ENCODE data around the gene RAN.

DNA sequence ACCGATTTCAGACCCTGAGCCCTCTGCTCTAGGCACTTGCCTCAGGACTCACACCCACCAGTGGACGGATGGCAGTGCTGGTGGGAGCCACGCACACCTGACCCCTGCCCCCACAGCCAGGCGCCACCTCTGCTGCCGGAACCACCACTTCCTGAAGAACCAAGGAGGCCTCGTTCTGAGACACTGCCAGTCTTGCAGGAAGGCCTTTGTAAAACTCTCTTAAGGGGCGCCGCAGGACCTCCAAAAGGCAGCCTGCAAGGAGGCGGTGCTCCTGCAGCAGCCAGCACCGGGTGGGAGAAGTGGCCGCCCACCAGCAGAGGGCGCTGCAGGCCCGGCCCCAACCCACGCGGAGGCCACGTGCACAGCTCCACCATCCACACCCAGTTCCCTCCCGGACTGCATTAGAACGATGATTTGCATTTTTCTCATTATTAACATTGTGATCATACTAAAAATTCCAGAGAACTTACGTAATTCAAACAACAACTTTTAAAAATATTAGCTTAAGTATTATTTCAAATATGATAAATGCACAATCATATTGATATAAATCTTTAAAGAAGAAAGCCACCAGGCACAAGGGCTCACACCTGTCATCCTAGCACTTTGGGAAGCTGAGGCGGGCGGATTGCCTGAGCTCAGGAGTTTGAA is 45.6 kb upstream of the RAN start:
- TF ChIP-seq, protein P1, sequence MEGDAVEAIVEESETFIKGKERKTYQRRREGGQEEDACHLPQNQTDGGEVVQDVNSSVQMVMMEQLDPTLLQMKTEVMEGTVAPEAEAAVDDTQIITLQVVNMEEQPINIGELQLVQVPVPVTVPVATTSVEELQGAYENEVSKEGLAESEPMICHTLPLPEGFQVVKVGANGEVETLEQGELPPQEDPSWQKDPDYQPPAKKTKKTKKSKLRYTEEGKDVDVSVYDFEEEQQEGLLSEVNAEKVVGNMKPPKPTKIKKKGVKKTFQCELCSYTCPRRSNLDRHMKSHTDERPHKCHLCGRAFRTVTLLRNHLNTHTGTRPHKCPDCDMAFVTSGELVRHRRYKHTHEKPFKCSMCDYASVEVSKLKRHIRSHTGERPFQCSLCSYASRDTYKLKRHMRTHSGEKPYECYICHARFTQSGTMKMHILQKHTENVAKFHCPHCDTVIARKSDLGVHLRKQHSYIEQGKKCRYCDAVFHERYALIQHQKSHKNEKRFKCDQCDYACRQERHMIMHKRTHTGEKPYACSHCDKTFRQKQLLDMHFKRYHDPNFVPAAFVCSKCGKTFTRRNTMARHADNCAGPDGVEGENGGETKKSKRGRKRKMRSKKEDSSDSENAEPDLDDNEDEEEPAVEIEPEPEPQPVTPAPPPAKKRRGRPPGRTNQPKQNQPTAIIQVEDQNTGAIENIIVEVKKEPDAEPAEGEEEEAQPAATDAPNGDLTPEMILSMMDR (IDR thresholded peaks at IDR 0.05; ENCODE audit: insufficient read depth, low read length), result no peak
- no peak for TF ChIP-seq POLR2AphosphoS5 (IDR thresholded peaks at IDR 0.05; ENCODE audit: low read depth)
- TF ChIP-seq, protein P2, sequence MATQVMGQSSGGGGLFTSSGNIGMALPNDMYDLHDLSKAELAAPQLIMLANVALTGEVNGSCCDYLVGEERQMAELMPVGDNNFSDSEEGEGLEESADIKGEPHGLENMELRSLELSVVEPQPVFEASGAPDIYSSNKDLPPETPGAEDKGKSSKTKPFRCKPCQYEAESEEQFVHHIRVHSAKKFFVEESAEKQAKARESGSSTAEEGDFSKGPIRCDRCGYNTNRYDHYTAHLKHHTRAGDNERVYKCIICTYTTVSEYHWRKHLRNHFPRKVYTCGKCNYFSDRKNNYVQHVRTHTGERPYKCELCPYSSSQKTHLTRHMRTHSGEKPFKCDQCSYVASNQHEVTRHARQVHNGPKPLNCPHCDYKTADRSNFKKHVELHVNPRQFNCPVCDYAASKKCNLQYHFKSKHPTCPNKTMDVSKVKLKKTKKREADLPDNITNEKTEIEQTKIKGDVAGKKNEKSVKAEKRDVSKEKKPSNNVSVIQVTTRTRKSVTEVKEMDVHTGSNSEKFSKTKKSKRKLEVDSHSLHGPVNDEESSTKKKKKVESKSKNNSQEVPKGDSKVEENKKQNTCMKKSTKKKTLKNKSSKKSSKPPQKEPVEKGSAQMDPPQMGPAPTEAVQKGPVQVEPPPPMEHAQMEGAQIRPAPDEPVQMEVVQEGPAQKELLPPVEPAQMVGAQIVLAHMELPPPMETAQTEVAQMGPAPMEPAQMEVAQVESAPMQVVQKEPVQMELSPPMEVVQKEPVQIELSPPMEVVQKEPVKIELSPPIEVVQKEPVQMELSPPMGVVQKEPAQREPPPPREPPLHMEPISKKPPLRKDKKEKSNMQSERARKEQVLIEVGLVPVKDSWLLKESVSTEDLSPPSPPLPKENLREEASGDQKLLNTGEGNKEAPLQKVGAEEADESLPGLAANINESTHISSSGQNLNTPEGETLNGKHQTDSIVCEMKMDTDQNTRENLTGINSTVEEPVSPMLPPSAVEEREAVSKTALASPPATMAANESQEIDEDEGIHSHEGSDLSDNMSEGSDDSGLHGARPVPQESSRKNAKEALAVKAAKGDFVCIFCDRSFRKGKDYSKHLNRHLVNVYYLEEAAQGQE (IDR thresholded peaks at IDR 0.05; ENCODE audit: insufficient replicate concordance, low read depth), result no peak

Data from HL-60 (cell line).